Measurements from ENCODE around the gene TWF2. TPM values are rescaled to one million over a fixed set of nuclear protein-coding genes. Genes with fewer than 3 reads are reported as not detected.

Gene TWF2
- total RNA-seq, 1 experiment from 2014 or later, result 103 TPM

DNA sequence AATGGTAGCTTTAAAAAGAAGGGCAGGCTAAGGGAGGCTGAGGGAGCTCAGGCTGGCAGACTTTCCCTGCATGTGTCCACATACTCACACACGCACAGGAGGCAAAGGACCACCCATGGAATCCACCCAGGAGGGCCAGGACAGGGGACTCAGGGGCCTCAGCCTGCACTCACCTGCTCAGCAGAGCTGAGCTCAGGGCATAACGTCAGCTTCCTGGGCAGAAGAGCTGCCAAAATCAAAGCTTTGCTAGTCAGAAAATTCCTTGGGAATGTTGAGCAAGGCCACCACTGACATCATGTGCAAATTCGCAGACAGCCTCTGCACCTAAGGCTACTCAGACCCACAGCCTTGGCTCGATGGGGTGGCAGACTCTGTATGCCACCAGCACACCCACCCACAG lies 57.4 kb downstream of the TWF2 start:
- DNase-seq (ENCODE audit: low read depth), result no peak

Other genes with a start within 250 kb of the TWF2 start
- 865 and 1,191 TPM in 2 replicates for gene RPL29, start 243.3 kb downstream of the TWF2 start, total RNA-seq (2014; rRNA removed; shearing (Covaris generic))
- 14.2 TPM in 2 replicates for gene DUSP7, start 182.6 kb downstream of the TWF2 start, total RNA-seq (2014; rRNA removed; shearing (Covaris generic))
- 6.0 and 8.6 TPM in 2 replicates for gene POC1A, start 84.7 kb downstream of the TWF2 start, total RNA-seq (2014; rRNA removed; shearing (Covaris generic))
- gene ALAS1, start 41.0 kb downstream of the TWF2 start, total RNA-seq (2014; rRNA removed; shearing (Covaris generic)), result 35.5 and 50.2 TPM in 2 replicates
- gene TLR9, start 13.5 kb downstream of the TWF2 start, total RNA-seq (2014; rRNA removed; shearing (Covaris generic)), result not detected in 2 replicates
- 2.3 and 6.6 TPM in 2 replicates for gene PPM1M, start 6.6 kb upstream of the TWF2 start, total RNA-seq (2014; rRNA removed; shearing (Covaris generic))
- 27.7 and 31.1 TPM in 2 replicates for gene WDR82, start 39.5 kb upstream of the TWF2 start, total RNA-seq (2014; rRNA removed; shearing (Covaris generic))
- 5.3 and 5.7 TPM in 2 replicates for gene GLYCTK, start 48.7 kb upstream of the TWF2 start, total RNA-seq (2014; rRNA removed; shearing (Covaris generic))
- gene DNAH1, start 77.2 kb upstream of the TWF2 start, total RNA-seq (2014; rRNA removed; shearing (Covaris generic)), result 0.74 and 1.8 TPM in 2 replicates
- gene BAP1, start 170.8 kb upstream of the TWF2 start, total RNA-seq (2014; rRNA removed; shearing (Covaris generic)), result 38.2 and 47.8 TPM in 2 replicates
- 8.6 and 12.4 TPM in 2 replicates for gene PHF7, start 171.5 kb upstream of the TWF2 start, total RNA-seq (2014; rRNA removed; shearing (Covaris generic))
- 0.34 TPM in 1 of 2 replicates, not detected in the other for gene SEMA3G, start 205.9 kb upstream of the TWF2 start, total RNA-seq (2014; rRNA removed; shearing (Covaris generic))
- gene TNNC1, start 214.9 kb upstream of the TWF2 start, total RNA-seq (2014; rRNA removed; shearing (Covaris generic)), result not detected in 2 replicates
- 18.7 and 19.0 TPM in 2 replicates for gene NISCH, start 216.4 kb upstream of the TWF2 start, total RNA-seq (2014; rRNA removed; shearing (Covaris generic))